Keratinocyte (primary cell): ENCODE results near the gene GREM2.

Source experiments
- EZH2 ChIP-seq: IDR thresholded peaks from one replicate; pipeline ENCODE4 v1.6.1; 2012; ENCODE audit warnings: inconsistent platforms, mild to moderate bottlenecking, low read length, moderate library complexity
- TF ChIP-seq, protein P1 (sequence below), 3 experiments: IDR thresholded peaks in 1 of 3; conservative IDR thresholded peaks in 1 of 3; optimal IDR thresholded peaks in 1 of 3; 2 replicates in 2 of 3; 3 replicates in 1 of 3; pipeline versions ENCODE3 to v1.5.1; 2011; ENCODE audit warnings: low read length in 3 of 3, mild to moderate bottlenecking in 3 of 3, moderate library complexity in 2 of 3, control low read depth in 1 of 3, inconsistent platforms in 1 of 3; ENCODE audit not compliant: insufficient read depth in 2 of 3; ENCODE audit errors: extremely low read depth in 1 of 3

GRCh38 chr1:240533154-240533780, 78.7 kb downstream of the GREM2 start:
- TF ChIP-seq, protein P1, sequence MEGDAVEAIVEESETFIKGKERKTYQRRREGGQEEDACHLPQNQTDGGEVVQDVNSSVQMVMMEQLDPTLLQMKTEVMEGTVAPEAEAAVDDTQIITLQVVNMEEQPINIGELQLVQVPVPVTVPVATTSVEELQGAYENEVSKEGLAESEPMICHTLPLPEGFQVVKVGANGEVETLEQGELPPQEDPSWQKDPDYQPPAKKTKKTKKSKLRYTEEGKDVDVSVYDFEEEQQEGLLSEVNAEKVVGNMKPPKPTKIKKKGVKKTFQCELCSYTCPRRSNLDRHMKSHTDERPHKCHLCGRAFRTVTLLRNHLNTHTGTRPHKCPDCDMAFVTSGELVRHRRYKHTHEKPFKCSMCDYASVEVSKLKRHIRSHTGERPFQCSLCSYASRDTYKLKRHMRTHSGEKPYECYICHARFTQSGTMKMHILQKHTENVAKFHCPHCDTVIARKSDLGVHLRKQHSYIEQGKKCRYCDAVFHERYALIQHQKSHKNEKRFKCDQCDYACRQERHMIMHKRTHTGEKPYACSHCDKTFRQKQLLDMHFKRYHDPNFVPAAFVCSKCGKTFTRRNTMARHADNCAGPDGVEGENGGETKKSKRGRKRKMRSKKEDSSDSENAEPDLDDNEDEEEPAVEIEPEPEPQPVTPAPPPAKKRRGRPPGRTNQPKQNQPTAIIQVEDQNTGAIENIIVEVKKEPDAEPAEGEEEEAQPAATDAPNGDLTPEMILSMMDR (optimal IDR thresholded peaks at IDR 0.05 in 1 of 3, IDR thresholded peaks at IDR 0.05 in 1 of 3, conservative IDR thresholded peaks at IDR 0.05 in 1 of 3; ENCODE audit: extremely low read depth in 1 of 3, insufficient read depth in 2 of 3, low read length in 3 of 3): no peak
- no peak for TF ChIP-seq EZH2
